Mesendoderm (in vitro differentiated cells): ENCODE results near the gene OAF.
A peak's percentile ranks its signal among the peaks of the same experiment; 100 is the strongest.
"Not testable (repeated sequence)": the region's sequence is repeated elsewhere in the genome, so short reads cannot be mapped to it uniquely, and the experiment has no call there.

Experiments
- DNase-seq: peaks from one replicate; pipeline ENCODE4 v3.0.0; 2013
- H2AK5ac ChIP-seq: 2 replicates; pipeline ENCODE4 v1.6.1; 2013; ENCODE audit warnings: low read length, inconsistent platforms
- H2BK120ac ChIP-seq: 2 replicates; pipeline ENCODE4 v1.6.1; 2013; ENCODE audit warnings: low read depth, mild to moderate bottlenecking, low read length, moderate library complexity, mixed read lengths
- H2BK15ac ChIP-seq: replicated peaks from 2 replicates; pipeline ENCODE4 v1.6.1; 2013; ENCODE audit warnings: low read depth, mild to moderate bottlenecking, moderate library complexity
- H2BK5ac ChIP-seq: 2 replicates; pipeline ENCODE4 v1.6.1; 2013; ENCODE audit warnings: low read length, inconsistent platforms
- H3K18ac ChIP-seq: 2 replicates; pipeline ENCODE4 v1.6.1; 2013; ENCODE audit warnings: mild to moderate bottlenecking, low read length, mixed read lengths
- H3K23ac ChIP-seq: one replicate; pipeline ENCODE4 v1.6.1; 2013; ENCODE audit warnings: low read length
- H3K27ac ChIP-seq: 2 replicates; pipeline ENCODE4 v1.5.1; 2013; ENCODE audit warnings: low read depth, mild to moderate bottlenecking, inconsistent platforms, low read length, moderate library complexity
- H3K27me3 ChIP-seq: 2 replicates; pipeline ENCODE4 v1.6.1; 2013; ENCODE audit warnings: low read length, control low read depth, mild to moderate bottlenecking, inconsistent platforms; ENCODE audit not compliant: insufficient read depth, poor library complexity
- H3K36me3 ChIP-seq: 2 replicates; pipeline ENCODE4 v1.6.1; 2013; ENCODE audit warnings: low read length, inconsistent platforms; ENCODE audit not compliant: control insufficient read depth, insufficient read depth
- H3K4ac ChIP-seq: one replicate; pipeline ENCODE4 v1.6.1; 2013; ENCODE audit warnings: low read depth, mild to moderate bottlenecking, low read length, moderate library complexity
- H3K4me1 ChIP-seq: 2 replicates; pipeline ENCODE4 v1.6.1; 2013; ENCODE audit warnings: low read depth, low read length, inconsistent platforms; ENCODE audit not compliant: control insufficient read depth
- H3K4me2 ChIP-seq: 2 replicates; pipeline ENCODE4 v1.6.1; 2013; ENCODE audit warnings: low read length
- H3K4me3 ChIP-seq: 2 replicates; pipeline ENCODE4 v1.5.1; 2013; ENCODE audit warnings: mild to moderate bottlenecking, low read length
- H3K56ac ChIP-seq: one replicate; pipeline ENCODE4 v1.6.1; 2013; ENCODE audit warnings: low read length
- H3K79me1 ChIP-seq: 2 replicates; pipeline ENCODE4 v1.6.1; 2013; ENCODE audit warnings: low read length, inconsistent platforms
- H3K79me2 ChIP-seq: 2 replicates; pipeline ENCODE4 v1.6.1; 2013; ENCODE audit warnings: mild to moderate bottlenecking, low read length; ENCODE audit not compliant: control insufficient read depth, insufficient read depth
- H3K9ac ChIP-seq: 2 replicates; pipeline ENCODE4 v1.6.1; 2013; ENCODE audit warnings: low read length, inconsistent platforms
- H4K5ac ChIP-seq: one replicate; pipeline ENCODE4 v1.6.1; 2013; ENCODE audit warnings: low read length
- H4K8ac ChIP-seq: one replicate; pipeline ENCODE4 v1.6.1; 2013; ENCODE audit warnings: low read depth, mild to moderate bottlenecking, control low read depth, low read length, moderate library complexity
- WGBS: extraction: QIAGEN DNeasy Blood & Tissue Kit; methylation state at CpG from one replicate; pipeline ENCODE4 v1.1.7; 2013; ENCODE audit warnings: low lambda C conversion rate, missing lambda C conversion rate; ENCODE audit not compliant: insufficient coverage; ENCODE audit errors: extremely low coverage; 5-methylcytosine and 5-hydroxymethylcytosine counted together

Gene OAF

DNA sequence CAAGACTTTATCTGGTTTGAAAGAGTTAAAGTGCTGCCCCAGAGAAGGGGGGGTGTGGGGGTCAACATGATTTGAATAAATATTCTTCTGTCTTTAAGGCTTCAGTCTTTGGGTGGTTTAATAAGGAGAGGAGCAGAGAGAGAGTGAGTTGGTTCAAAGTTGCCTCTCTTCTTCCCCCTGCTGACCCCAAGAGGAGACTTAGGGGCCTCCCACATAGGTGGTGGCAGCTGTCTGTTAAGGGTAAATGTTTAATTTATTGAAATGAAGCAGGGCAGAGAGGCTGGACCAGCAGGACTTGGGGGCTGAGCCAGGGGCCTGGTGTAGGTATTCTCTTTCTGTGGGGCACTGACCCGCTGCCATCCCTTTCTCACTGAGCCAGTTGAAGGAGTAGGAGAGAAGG lies 34.6 kb downstream of the OAF start:
- H3K9ac ChIP-seq, result no peak overlapping the region
- no peak overlapping the region for H3K4ac ChIP-seq
- H4K8ac ChIP-seq, result no peak overlapping the region
- H3K56ac ChIP-seq, result no peak overlapping the region
- H2BK15ac ChIP-seq, result no peak overlapping the region
- H2AK5ac ChIP-seq, result no peak overlapping the region
- no CpG with 5 or more reads among the region's 1 CpG for WGBS
- no peak overlapping the region for H3K23ac ChIP-seq
- no peak overlapping the region for H3K18ac ChIP-seq
- no peak overlapping the region for H2BK120ac ChIP-seq
- DNase-seq, result no peak
- no peak overlapping the region for H3K4me2 ChIP-seq
- H3K4me3 ChIP-seq, result no peak overlapping the region
- H3K36me3 ChIP-seq, result no peaks in the 10 kb centered on the region
- no peaks in the 10 kb centered on the region for H3K4me1 ChIP-seq
- H4K5ac ChIP-seq, result no peak overlapping the region
- no peak overlapping the region for H2BK5ac ChIP-seq
- no peaks in the 10 kb centered on the region for H3K27me3 ChIP-seq
- H3K27ac ChIP-seq, result no peak overlapping the region
- no peaks in the 10 kb centered on the region for H3K79me1 ChIP-seq
- H3K79me2 ChIP-seq, result no peaks in the 10 kb centered on the region

DNA sequence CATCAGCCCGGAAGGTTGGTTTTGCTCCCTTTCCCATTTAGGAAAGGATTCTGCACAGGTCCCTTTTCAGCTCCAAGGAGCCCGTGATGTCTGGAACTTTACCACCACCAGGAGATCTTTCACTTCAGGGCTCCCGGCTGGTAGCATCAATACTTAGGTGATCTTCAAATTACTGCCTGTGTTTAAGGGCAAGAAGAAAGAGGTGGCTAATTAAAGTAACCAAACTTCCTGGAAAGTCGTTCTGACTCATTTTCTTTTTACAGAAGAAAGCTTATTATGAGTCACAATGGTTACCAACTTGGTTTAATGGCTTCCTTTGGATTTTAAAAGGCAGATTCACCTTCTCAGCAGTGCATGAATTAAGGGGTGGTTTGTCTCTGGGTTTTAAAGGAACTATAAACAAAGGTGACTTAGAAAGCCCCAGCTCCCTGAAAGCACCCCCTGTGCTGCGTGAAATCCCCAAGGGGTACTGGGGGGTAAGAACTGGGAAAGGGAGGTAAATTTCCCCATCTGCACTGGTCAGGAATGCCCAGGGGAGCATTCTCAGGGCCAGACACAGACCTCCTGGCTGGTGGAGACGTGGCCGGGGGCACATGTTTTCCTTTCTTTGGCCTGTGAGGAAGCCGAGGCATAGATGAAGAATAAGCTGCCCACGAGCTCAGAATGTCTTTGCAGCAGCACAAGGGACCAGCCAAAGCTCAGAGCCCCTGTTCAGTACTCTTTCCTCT lies 37.9 kb downstream of the OAF start:
- H3K27ac ChIP-seq, result no peak overlapping the region
- whole genome bisulfite sequencing, result no CpG with 5 or more reads among the region's 9 CpGs
- no peak overlapping the region for H3K4me3 ChIP-seq
- H4K8ac ChIP-seq, result no peak overlapping the region
- H3K56ac ChIP-seq, result no peak overlapping the region
- no peak overlapping the region for H2AK5ac ChIP-seq
- no peak overlapping the region for H2BK120ac ChIP-seq
- no peaks in the 10 kb centered on the region for H3K79me2 ChIP-seq
- H3K23ac ChIP-seq, result no peak overlapping the region
- no peaks in the 10 kb centered on the region for H3K4me1 ChIP-seq
- H2BK15ac ChIP-seq, result no peak overlapping the region
- no peaks in the 10 kb centered on the region for H3K36me3 ChIP-seq
- H3K4ac ChIP-seq, result no peak overlapping the region
- H3K18ac ChIP-seq, result no peak overlapping the region
- no peaks in the 10 kb centered on the region for H3K79me1 ChIP-seq
- H3K9ac ChIP-seq, result no peak overlapping the region
- no peak overlapping the region for H4K5ac ChIP-seq
- no peak overlapping the region for H2BK5ac ChIP-seq
- no peaks in the 10 kb centered on the region for H3K27me3 ChIP-seq
- no peak for DNase-seq
- no peak overlapping the region for H3K4me2 ChIP-seq

DNA sequence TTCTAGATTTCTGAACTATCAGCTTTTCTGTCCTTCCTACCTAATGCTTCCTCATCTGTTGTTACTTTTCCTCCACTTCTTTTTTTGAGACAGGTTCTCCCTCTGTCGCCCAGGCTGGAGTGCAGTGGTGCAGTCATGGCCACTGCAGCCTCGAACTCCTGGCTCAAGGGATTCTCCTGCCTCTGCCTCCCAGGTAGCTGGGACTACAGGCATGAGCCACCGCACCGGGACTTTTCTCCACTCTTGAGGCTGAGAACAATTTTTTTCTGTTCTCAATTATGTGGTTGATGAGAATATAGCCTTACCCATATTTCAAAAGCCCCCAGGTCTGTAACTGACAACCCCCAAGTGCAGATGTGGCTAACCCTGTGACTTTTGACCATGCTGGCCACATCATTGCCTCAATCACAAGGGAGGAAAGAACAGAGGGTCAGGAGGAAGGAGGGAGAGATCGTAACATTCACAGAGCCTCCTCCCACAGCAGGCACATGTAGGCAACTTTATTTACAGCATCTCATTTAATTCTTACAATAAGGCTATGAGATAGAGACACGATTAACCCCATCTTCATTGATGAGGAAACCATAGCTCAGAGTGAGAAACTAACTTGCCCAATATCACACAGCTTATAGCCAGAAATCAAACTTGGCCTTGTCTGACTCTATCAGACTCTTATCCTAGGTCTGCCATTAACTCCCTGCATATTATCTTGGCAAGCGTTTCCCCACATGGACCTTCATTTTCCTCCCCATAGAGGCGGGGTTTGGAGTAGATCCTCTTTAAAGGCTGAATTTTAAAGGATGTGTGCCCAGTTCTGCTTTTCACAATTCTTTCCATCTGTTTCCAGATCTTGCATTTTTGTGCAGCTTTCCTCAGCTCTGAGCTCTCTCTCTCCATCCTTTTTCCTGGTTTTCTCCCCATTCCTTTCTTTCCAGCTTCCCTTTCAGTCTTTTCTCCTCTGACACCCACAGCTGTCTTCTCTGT lies 38.7 kb downstream of the OAF start:
- H3K4me3 ChIP-seq, result no peak overlapping the region
- no peak overlapping the region for H3K56ac ChIP-seq
- H3K9ac ChIP-seq, result no peak overlapping the region
- H2BK15ac ChIP-seq, result no peak overlapping the region
- no peak overlapping the region for H3K27ac ChIP-seq
- no peak for DNase-seq
- no peaks in the 10 kb centered on the region for H3K79me2 ChIP-seq
- no peak overlapping the region for H3K4me2 ChIP-seq
- no peak overlapping the region for H3K23ac ChIP-seq
- H4K5ac ChIP-seq, result no peak overlapping the region
- H3K79me1 ChIP-seq, result no peaks in the 10 kb centered on the region
- no peak overlapping the region for H2AK5ac ChIP-seq
- no peaks in the 10 kb centered on the region for H3K4me1 ChIP-seq
- WGBS, result no CpG with 5 or more reads among the region's 8 CpGs
- no peak overlapping the region for H2BK5ac ChIP-seq
- no peak overlapping the region for H4K8ac ChIP-seq
- no peak overlapping the region for H3K18ac ChIP-seq
- no peak overlapping the region for H3K4ac ChIP-seq
- no peak overlapping the region for H2BK120ac ChIP-seq
- H3K36me3 ChIP-seq, result no peaks in the 10 kb centered on the region
- no peaks in the 10 kb centered on the region for H3K27me3 ChIP-seq

DNA sequence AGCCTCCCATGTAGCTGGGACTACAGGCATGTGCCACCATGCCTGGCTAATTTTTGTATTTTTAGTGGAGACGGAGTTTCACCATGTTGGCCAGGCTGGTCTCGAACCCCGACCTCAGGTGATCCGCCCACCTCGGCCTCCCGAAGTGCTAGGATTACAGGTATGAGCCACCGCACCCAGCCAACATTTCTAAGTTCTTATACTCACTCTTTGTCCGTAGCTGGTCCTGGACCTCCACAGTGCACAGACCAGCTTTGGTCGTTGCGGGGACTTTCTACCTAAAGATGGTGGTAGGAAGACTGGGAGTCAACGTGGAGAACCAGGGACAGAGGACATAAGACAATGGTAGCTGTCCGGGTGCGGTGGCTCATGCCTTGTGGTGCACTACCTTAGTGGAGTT lies 42.5 kb downstream of the OAF start:
- not testable (repeated sequence) for H2AK5ac ChIP-seq

DNA sequence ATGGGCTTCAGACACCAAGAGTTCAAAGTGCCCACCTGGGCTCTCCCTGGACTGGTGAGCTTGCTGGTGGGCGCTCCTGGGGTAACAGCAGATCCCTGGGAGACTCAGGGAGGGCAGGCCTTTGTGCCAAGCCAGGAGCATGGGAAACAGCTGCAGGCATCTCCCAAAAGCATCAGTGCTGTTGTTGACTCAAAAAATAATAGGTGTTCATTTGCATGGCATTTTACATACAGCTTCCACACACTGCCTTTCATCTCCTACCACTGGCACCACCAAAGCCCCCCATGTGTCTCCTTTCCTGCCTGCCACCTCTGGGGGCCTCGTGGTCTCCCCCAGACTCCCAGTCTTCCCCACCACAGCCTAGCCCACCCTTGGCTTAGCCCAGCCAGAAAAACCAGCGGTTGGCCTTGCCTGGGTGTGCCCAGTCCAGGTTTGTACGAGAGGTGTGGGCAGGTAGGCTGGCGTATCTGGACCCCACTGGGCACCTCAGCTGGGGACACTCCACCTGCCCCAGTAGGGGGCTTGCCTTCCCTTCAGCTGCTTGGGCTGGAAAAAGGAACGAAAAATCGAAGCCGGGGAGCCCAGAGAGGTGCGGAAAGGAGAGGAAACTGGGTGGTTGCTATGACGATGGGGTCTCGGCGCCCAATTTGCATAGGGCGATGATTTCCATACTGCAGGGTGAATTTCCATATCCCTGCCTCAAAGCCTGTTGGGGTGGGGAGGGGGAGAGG lies 44.1 kb downstream of the OAF start:
- Histone ChIP-seq H3K9ac (peak overlapping the region; percentile 54), H2BK5ac (no peak overlapping the region), H3K4me3 (no peak overlapping the region), H3K4ac (no peak overlapping the region), H2BK120ac (no peak overlapping the region), H3K79me2 (no peaks in the 10 kb centered on the region), H2BK15ac (no peak overlapping the region), H4K5ac (no peak overlapping the region), H3K27me3 (no peaks in the 10 kb centered on the region), H3K36me3 (no peaks in the 10 kb centered on the region), H3K18ac (no peak overlapping the region), H3K79me1 (no peaks in the 10 kb centered on the region), H2AK5ac (no peak overlapping the region), H3K56ac (peak overlapping the region; percentile 77), H3K4me1 (peaks cover 7% of the 10 kb centered on the region), H3K27ac (no peak overlapping the region), H3K4me2 (peak overlapping the region; percentile 23), H4K8ac (no peak overlapping the region), H3K23ac (no peak overlapping the region)
- DNase-seq, result peak; percentile 88
- WGBS, result no CpG with 5 or more reads among the region's 13 CpGs

More for the DNA sequence above, 42.5 kb downstream of the OAF start:
- H3K27ac ChIP-seq, H3K27me3 ChIP-seq, H2BK15ac ChIP-seq, H3K23ac ChIP-seq, H3K4ac ChIP-seq, H3K36me3 ChIP-seq, H3K18ac ChIP-seq, H3K4me2 ChIP-seq, H4K8ac ChIP-seq, H3K79me1 ChIP-seq, H2BK5ac ChIP-seq, H4K5ac ChIP-seq, H3K4me1 ChIP-seq, H3K9ac ChIP-seq, DNase-seq, H2BK120ac ChIP-seq, H3K56ac ChIP-seq, H3K4me3 ChIP-seq, H3K79me2 ChIP-seq: not testable (repeated sequence)
- no CpG with 5 or more reads among the region's 13 CpGs for WGBS
